NCI-H1092 treated with DMSO at 0.1 percent for 48 hours (cell line): ENCODE results near the gene APOM.
A peak's percentile ranks its signal among the peaks of the same experiment; 100 is the strongest.

Experiments used
- DNase-seq: peaks from one replicate; lab custom pipeline; 2025; lab: John Stamatoyannopoulos, UW

APOM gene

DNA sequence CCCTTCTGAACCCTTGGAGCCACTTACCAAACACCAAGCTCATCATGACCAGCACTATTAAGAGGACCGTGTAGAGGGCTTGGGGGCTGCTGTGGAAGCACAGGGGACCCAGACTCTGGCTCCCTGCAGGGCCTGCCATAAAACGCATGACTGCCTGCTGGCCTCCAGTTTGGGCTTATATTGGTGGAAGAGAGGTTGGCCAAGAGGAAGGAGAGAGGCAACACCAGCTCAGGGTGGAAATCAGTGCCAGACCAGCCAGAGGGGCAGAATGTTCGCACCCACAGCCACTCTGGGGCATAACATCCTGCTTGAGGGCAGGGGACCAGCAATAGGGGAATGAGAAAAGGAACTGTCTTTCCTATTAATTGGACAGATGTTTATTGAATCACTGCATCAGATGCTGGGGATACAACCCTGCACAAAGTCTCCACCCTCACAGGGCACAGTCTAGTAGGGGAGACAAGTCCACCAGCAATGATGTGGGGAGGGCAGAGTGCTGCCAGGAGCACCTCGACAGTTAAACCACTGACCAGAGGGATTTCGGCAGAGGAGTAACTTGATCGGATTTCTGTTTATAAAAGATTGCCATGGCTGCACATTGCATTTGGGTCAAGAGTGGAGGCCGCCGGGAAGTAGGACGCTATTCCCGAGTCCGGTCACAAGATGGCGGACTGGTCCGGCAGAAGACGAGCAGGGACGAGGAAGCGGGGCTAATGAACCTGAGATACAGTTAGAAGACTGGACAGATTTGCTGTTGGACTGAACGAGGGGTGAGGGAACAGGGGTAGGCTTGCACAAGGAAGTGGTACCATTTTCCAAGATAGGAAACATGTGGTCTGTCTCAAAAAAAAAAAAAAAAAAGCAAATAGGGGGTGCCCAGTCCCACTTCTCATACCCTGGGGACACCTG lies 24.8 kb downstream of the APOM start, which contains the start of gene LY6G5C:
LY6G5C (minus strand) TSS at position 842 of the 909 bp plus-strand sequence; CDS start at position 148, 694 bp downstream.
- DNase-seq = peak; percentile 76

DNA sequence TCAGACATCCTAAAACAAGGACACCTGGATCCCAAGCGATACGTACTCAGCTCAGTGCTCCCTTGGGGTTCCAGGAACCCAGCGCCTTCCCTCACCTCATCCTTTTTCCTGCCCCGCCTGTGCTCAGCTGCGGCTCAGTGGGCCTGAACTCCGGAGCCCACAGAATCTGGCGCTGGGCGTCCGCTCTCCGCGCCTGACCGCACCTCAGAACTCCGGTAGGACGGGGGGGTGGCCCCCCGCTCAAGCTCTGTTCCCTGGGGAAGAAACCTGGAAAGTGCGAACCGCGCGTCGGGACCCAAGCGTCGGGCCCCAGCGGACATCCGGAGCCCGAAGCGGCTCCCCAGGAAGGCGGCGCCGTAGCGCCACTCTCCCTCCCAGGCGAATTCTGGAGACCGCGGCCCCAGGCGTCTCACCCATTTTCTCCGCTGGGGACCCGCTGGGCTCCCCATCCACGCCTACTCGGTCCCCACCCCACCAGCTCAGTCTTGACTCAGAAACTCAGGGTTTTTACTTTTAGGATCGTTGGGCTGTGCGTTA lies 25.5 kb downstream of the APOM start:
- DNase-seq = peak; percentile 49

DNA sequence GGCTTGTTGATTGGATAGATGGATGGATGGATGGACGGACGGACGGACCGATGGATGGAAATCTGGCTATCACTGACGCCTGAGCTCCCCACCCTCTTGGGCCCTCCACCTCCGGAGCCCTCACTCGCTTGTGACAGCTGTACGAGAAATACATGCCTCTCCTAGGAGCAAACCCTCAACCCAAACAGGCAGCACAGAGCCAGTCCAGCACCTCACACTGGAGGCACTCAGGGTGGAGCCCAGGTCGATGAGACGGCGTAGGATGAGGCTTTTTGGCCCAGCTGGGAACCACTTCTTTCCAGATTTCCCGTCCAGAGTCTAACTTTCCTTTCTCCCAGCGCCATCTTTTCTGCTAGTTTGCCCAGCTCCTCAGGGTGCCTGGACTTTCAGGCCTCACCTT lies 27.9 kb downstream of the APOM start:
- DNase-seq = no peak

DNA sequence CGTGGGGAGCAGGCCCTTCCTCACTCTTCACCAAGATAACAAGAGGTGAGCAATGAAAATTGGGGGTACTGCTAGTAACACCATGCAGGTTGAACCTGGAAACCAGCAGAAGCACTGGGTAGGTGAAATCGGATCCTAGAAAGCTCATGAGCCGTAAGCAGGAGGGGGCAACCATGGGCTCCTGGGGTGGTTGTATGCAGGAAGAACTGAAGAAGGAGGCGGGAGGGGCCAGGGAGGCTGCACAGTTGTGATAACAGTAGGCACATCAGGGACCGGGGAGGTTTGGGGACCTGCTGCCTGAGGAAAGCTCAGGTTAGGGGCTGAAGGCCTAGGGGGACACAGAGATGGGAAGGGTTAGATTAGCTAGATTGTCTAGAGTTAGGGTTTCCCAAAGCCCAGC lies 30.8 kb downstream of the APOM start:
- DNase-seq = no peak

DNA sequence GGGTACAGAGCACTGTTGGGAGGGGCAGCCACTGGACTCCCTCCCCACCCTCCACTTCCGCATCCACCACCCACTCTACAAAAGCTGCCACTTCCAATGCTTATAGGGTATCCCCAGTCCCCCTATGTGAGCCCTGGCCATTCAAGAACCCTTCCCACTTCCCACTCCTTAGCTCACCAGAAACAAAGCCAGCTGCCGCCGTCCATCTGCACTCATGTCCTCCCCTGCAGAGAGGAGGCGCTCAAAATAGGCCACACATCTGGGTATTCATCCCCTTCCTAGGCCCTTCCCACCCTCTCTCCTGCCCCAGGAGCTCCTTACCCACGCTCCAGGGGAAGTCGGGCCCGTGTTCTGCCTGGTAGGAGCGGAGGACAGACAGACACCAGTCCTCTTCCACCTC lies 31.6 kb downstream of the APOM start:
- no peak for DNase-seq

DNA sequence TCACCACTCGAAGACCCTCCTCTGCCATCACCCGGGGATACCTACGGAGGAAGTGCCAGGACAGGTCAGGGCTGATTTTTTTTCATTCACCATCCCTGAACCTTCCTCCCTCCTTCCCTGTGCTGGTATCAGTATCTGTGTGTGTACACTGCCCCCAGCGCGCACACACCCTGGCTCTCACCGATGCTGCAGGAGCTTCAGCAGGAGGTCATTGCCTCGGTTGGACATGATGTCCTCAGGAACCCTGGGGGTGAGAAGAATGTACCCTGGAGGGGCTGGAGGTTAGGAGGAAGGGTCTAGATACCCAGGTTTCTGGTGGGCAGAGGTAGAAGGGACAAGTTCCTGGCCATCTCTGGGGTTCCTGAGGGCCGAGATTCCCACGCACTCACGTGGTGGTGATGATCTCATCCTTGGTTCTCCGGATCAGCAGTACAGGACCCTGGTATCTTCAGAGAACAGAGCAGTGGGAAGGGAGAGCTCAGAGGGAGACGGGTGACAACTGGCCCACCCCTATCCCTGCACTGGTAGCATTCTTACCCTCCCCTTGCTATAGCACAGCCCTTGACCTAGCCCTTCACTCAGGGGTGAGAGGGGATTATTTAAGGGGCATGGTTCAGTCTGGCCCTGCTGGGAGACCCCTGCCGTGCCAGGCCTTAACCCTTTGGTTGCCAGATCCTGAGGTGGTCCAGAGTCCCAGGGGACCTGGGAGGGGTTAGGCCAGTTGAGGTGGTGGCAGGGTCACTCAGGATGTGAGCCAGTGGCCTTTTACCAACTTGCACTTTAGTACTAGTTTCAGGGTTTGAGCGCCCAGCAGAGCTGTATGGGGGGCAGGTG lies 32.4 kb downstream of the APOM start:
- no peak for DNase-seq

DNA sequence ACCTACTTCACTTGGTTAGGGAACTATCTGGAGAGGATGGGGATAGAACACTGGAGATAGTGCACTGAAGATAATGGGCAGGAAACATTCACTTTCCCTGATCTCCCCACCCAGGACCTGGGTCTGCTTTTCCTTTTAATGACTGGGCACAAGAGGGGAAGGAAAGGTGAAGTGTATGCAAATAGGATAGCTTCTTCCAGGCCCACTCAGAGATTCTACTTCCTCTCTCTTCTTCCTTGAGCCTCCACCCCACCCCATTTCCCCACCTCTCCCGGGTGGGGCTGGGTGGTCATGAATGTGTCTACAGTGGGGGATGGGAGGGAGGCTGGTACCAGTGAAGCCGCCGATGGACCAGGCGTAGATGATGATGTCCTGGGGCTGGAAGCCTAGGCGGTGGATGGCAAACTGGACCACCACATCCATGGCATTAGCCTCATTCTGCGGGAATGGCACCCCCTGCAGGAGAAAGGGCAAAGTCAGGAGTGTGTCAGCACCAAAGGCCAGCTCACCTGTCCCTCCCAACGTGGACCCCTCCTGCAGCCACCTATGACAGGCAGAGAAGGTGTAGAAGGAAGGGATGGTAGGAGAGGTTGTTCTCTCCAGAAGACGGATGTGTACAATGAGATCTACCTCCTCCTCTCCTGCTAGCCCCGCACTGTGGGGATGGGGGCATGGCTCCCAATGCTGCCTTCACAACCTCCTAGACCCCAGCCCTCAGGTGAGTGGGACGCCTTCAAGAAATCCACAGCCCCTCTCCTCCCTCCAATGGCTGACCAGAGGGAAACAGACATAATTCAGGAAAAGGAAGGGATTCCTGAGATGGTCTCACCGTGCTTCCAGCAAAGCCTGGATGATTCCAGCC lies 33.8 kb downstream of the APOM start:
- no peak for DNase-seq

DNA sequence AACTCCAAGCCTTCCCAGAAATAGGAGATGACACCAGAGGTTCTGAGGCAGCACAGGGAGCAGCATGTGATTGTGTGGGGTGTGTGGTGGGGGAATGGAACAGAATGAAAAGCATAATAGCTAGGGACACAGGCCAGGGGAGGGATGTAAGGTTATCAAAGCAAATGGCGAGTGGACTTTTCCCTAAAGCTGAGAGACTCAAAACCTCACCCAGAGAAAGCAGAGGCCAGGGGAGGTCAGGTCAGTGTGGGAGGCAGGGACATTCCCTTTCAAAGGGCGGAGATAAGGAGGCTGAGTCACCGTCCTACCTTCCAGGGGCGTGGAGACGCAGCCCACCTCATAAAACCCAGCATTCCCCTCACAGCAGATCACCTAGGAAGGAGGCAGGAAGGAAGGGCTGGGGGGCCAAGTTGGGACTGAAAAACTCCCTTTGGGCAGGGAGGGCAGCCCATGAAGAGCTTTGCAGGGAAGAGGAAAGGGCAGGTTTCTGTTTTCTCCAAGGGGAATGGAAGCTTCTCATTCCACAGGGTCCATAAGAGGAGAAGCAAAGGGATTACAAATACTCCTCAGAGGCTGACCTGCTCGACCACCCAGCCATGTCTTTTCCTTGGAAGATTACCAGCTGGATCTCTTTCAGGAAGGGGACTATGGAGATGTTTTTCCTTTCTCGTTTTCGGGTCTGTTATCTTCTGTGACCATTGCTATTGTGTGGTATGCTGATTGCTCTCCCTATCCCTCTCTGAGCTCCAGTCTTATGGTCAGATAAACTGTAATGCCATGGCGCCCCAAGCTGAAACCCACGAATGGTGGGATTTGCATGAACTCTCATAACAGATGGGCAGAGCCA lies 34.8 kb downstream of the APOM start:
- DNase-seq = no peak

DNA sequence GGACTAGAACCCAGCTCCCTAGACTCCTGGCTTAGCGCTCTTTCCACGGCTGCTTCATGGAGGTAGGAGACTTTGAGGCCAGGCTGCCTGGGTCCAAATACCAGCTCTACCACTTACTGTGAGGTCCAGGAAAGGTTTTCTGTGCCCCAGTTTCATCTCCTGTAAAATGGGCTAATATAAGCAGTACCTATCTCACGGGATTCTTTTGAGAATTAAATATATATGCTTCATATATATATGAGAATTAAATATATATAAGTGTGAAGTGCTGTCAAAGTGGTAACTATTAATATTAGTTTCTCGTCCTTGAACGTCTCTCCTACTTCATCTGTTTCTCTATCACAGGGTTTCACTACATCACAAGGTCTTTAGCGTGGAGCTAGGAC lies 35.4 kb downstream of the APOM start:
- no peak for DNase-seq

DNA sequence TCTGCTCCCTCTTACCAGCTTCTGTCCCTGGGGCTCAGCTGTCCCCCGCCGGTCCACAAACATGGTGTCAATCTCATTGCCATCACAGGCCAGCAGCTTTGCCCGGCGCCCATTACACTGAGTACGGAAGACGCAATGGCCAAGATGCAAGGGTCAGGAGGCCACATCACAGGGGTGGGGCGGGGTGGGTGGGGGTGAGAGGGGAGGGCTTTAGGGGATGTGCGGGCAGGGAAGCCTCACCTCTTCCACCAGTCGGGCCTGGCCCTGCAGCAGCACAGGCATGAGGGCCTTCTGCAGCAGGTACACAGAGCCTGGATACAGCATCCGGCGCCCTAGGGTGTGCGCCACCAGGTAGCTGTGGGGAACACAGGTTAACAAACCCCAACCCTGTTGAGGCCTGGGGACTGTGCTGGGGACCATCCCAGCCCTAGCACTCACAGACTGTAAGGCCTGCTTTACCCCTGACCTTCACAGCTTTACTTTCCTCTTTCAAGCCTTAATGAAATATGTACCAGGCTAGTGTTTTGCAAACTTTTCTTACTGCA lies 35.9 kb downstream of the APOM start:
- DNase-seq = no peak

DNA sequence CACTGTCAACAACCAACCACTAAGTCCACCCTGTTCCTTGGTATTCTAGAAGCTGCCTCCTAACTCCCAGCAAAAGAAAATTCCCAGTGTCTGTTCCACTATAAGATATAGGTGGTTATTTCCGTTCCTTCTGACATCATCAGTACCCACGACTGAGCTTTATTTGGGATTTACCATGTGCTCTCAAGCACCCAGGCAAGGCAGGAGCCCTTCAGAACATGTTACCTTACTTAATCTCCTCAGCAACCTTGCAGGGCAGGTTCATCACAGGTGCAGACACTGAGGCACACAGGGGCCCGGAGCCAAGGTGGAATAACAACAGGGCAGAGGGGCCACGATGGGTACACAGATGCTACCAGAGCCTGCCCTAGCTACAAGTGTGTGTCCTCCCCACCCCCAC lies 36.7 kb downstream of the APOM start:
- DNase-seq = no peak

DNA sequence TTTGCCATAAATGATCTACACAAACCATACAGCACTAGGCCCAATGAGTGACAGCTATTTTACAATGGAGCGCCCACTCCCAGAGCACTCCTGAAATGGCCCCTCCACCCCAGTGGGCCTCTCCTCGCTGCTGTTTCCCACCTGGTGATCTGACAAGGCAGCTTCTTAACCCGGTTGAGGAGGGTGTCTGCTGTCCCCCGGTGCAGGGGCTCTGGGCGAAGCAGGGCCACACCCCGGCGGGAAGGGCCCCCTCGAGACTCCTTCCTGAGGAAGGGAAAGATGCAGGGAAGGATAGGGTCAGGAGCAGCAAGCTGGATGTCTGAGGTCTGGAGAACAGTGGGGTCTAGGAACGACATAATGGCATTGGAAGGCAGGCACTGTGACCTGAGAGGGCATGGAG lies 37.2 kb downstream of the APOM start:
- DNase-seq = no peak

DNA sequence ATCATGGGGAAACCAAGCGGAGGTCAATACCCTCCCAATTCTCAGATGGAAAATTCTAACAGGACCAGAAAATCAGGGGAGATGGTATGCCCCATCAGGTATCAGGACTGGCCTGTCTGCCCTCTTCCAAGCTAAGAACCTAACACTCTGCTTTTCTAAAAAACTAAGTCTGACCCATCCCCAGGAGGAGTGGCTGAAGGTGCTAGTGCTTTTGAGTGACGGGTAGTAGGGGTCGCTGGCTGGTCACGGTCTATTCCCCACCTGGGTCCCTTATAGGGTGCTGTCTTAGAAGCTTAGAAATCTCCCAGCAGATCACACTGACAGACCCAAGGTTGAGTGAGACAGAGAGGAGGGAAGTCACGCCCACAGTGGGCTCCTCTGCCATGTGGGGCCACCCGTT lies 37.8 kb downstream of the APOM start:
- no peak for DNase-seq

DNA sequence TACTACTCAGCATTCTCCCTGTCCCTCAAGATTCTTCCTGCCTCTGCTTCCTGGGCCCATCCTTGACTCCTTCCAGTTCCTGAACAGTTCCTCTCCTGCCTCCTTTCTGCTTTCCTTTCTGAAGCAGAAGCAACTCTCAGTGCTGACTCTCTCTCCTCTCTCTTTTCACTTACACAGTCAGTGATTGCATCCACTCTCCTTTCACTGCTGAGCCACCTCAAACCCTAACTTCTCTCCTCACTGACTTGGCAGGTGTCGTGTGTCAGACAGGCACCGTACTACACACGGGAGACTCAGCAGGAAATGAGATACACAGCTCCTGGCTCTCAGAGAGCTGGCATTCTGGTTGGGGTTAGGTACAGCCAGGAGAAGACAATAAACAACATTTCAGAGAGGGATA lies 41.9 kb downstream of the APOM start:
- no peak for DNase-seq

DNA sequence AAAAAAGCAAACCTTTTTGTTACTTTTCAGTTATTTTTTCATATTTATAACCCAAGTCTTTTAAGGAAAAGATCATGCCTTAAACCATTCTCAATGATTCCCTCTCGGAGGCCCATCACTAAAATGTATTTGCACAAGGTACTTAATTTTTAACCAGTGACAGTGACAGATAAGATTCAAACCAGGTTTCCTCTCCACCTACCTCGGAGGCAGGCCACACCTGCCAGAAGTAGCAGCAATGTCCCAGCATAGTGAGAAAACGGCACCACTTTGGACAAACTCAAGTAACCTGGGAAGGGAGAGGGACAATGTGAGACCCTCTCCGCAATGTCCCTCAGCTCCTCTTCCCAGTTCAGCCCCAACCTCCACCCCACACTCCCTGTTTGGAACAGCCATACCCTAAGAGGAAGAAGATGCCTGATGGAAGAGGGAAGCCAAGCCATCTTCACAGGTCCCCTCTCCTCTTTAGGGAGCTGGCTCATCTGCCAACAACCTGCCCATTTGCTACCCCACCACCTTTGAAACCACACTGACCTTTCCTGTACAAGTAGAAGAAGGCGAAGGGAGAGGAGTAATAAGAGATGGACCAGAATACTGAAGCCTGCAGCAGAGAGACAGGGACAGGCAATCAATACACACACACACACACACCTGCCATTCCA lies 45.2 kb downstream of the APOM start:
- DNase-seq = no peak

DNA sequence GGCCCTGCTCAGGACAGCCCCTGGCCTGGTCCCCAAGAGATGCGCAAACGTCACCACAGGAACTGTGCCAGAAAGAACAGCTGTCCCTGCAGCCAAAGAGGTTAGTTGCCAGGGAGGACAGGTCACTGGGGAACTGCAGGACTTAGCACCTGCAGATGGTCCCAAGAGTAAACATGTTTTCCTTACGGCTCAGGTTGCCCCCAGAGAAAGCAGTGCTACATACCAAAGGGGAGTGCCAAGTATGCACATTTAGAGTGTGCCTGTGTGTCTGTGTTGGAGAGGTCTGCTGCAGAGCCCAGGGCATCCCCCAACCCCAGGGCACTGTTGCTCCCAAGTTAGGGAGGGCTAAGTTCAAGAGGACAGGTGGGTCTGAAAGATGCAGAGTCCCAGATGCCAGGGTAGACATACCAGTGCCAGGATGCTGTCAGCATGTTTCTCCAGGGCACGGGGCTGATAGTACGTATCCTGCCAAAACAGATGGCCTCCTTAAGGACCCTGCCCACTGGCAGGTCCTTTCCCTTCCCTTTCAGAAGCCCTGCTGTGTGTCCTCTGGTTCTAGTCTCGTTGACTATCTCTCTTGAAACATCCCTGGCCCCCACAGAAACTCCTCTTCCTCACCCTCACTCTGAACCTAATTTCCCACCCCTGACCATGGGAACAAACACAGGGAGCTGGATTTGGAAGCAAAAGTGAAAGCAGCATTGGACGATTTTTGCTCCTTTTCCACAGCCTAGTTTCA lies 46.1 kb downstream of the APOM start:
- DNase-seq = peak; percentile 31

DNA sequence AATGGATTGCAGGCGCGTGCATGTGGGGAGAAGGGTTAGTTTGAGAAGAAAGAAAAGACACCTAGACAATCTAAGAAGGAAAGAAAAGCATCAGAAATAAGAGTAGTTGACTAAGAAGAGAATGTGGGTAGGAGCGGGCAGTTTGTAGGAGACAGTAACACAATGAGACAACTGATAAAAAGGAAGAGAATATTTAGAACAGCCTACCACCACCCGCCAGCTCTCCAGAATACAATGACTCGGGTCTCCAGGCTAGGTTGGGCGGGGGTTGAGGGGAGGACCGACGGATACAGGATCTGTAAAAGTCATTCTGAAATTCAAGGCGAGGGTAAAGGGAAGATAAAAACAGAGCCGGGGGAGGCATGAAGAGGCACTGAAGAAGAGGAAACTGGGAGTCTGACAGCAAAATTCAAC lies 46.7 kb downstream of the APOM start:
- peak; percentile 48 for DNase-seq

DNA sequence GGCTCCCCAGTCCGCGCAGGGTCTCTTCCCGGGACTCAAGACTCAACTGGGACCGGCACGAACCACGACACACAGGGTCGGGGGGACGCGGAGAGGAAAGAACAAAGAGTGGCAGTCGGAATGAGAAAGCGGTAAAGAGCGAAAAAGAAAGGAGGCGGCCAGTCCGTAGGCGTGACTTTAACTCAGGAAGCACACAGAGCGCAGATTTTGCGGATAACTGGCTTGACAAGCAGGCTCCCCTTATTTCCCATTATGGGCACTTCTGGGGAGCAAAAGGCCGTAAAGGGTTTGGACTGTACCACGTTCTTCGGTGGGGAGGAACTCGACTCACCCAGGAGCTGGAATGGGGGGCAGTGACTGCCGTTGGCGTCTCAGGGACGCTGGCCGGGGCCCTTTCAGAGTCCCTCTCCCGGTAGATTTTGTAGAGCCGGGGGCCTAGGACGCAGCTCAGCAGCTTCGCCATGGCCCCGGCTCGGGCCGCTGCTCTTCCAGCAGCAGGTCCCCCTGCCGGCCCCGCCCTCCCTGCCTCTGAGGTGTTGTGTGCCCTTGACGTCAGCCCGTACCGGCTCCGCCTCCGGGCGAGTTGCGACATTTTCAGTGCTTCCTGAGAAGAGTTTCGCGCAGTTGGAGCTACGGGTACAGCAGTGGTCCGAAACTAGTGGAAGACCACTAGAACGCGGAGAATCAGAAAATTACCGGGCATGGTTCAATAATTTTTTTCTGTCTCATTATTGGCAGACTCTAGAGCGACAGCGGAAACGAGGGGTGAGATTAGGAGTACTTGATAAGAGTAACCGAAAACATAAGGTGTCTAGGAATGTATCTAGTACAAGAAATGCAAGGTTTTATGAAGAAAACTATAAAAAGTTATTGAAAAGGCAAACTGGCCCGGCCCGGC lies 47.4 kb downstream of the APOM start, which contains the start of gene ABHD16A:
ABHD16A (minus strand) TSS at position 506 of the 898 bp plus-strand sequence; CDS start at position 463, 43 bp downstream.
- DNase-seq = peak; percentile 88
